Measurements from ENCODE around the gene SPNS2.
A peak's percentile ranks its signal among the peaks of the same experiment; 100 is the strongest.

Gene SPNS2

GRCh38 chr17:4548061-4548461, 49.4 kb downstream of the SPNS2 start:
- Mint-ChIP-seq H3K27me3 (no peaks in the 10 kb centered on the region), H3K4me3 (no peak overlapping the region), H3K27ac (no peak overlapping the region), H3K4me1 (peaks cover 0 to 3% of the 10 kb centered on the region in 2 donors), H3K9me3 (no peaks in the 10 kb centered on the region), H3K36me3 (peaks cover 36 to 41% of the 10 kb centered on the region in 2 donors)
- ATAC-seq (replicated peaks) (no peak), DNase-seq (no peak)

DNA sequence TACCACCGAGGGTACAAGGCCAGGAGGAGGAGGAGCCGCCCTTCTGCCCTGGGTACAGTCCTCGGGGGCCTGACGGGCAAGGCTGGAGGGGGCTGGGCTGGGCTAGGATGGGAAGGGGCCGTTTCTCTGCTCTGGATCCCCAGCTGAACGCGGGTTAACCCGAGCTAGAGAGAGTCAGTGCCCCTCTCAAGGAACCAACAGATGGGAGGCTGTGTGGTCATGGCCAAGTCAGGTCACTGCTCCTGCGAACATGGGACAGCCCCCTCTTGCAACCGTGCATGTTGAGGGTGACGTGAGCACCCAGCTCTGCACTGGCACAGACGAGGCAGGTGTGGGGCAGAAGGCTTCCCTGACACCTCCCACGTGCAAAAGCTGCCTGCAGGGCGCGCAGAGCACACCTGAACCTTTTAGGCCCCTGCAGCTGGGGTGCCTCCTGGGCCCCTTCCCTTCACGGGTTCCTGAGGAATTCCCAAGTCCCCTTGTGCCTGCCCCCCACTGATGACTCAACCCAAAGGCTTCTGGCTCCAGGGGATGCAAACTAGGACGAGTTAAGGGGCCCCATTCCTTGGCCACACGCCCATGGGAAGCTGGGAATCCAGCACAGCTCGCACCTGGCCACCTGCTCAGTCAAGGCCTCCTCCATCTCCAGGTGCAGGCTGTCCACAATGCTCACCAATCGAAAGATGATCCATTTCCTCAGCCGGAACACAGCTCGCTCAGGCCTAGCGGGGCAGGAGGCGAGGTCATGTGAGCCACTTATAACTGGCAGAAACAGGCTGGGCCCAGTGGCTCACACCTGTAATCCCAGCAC, 50.2 kb downstream of the SPNS2 start:
- H3K4me1 Mint-ChIP-seq, result peaks cover 5 to 6% of the 10 kb centered on the region in 2 donors
- H3K36me3 Mint-ChIP-seq, result peaks cover 33 to 41% of the 10 kb centered on the region in 2 donors
- DNase-seq, result no peak
- H3K27ac Mint-ChIP-seq, result no peak overlapping the region
- no peaks in the 10 kb centered on the region for H3K9me3 Mint-ChIP-seq
- H3K4me3 Mint-ChIP-seq, result no peak overlapping the region
- no peaks in the 10 kb centered on the region for H3K27me3 Mint-ChIP-seq
- no peak for ATAC-seq (replicated peaks)

- no peak overlapping the region for H3K27ac Mint-ChIP-seq
- H3K4me1 Mint-ChIP-seq, result peaks cover 14 to 16% of the 10 kb centered on the region in 2 donors
- no peaks in the 10 kb centered on the region for H3K27me3 Mint-ChIP-seq
- H3K9me3 Mint-ChIP-seq, result no peaks in the 10 kb centered on the region
- ATAC-seq (replicated peaks), result no peak
- DNase-seq, result no peak
- H3K4me3 Mint-ChIP-seq, result no peak overlapping the region
- H3K36me3 Mint-ChIP-seq, result peaks cover 32 to 45% of the 10 kb centered on the region in 2 donors
Observed at GRCh38 chr17:4549781-4550533, 51.3 kb downstream of the SPNS2 start.

GRCh38 chr17:4550534-4551039, 51.9 kb downstream of the SPNS2 start:
- peaks cover 32 to 44% of the 10 kb centered on the region in 2 donors for H3K36me3 Mint-ChIP-seq
- H3K4me1 Mint-ChIP-seq, result peaks cover 16 to 19% of the 10 kb centered on the region in 2 donors
- no peaks in the 10 kb centered on the region for H3K9me3 Mint-ChIP-seq
- no peak for ATAC-seq (replicated peaks)
- H3K27ac Mint-ChIP-seq, result no peak overlapping the region
- no peaks in the 10 kb centered on the region for H3K27me3 Mint-ChIP-seq
- DNase-seq, result no peak
- H3K4me3 Mint-ChIP-seq, result no peak overlapping the region

GRCh38 chr17:4551141-4551540, 52.5 kb downstream of the SPNS2 start:
- Mint-ChIP-seq H3K36me3 (peaks cover 32 to 44% of the 10 kb centered on the region in 2 donors), H3K9me3 (no peaks in the 10 kb centered on the region), H3K27ac (no peak overlapping the region), H3K4me1 (peaks cover 22 to 24% of the 10 kb centered on the region in 2 donors), H3K4me3 (no peak overlapping the region), H3K27me3 (no peaks in the 10 kb centered on the region)
- DNase-seq (no peak), ATAC-seq (replicated peaks) (no peak)

DNA sequence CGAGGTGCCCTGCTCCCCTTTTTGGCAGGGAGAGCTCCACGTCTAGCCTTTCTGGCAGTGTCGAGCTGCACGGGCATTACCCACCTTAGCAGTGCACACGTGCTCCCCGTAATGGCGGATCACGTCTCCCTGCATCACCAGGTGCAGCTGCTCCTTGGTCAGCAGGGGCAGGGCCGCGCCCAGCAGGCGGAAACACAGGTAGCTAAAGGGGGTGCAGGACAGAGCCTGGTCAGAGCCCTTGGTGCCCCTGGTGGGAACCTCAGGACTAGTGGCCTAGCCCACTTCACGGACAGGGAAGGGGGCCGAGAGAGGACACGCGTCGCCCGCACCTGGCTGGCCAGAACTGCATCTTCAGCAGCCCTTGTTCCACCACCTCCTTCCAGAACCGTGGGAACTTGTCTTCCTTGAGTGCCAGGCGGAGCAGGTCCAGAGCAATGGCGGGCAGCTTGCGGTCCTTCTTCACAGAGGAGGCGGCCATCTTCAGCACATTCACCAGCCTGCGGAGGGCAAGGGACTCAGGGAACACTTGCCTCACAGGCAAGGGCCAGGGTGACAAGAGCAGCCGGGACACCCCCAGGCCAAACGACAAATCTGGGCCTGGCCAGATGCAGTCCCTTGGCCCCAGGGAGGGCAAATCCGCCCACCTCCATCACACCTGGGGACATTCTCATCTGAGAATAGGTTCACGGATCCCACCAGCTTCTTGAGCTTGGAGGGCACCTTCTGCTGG, 53.3 kb downstream of the SPNS2 start:
- Mint-ChIP-seq H3K36me3 (peaks cover 28 to 40% of the 10 kb centered on the region in 2 donors), H3K27ac (no peak overlapping the region), H3K9me3 (no peaks in the 10 kb centered on the region), H3K27me3 (no peaks in the 10 kb centered on the region), H3K4me3 (no peak overlapping the region), H3K4me1 (peaks cover 23 to 28% of the 10 kb centered on the region in 2 donors)
- ATAC-seq (replicated peaks) (no peak), DNase-seq (no peak)

DNA sequence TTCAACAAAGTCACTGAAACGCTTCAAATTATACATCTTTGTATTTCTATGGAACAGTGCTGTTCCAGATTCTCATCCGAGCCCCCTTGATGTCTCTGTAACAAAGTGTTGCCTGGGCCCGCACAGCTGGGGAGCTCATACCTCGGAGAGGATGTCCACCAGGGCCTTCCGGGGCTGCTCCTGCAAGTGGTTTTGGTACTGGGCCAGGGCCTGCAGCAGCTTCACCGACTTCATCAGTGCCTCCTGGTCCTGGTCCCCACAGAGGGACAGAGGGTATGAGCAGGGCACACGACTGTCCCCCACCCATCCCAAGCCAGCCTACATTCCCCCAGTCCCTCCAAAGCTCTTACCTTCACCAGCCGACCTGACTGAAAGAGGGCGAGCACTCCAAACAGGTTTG, 55.0 kb downstream of the SPNS2 start:
- DNase-seq, result no peak
- Mint-ChIP-seq H3K27ac (no peak overlapping the region), H3K27me3 (no peaks in the 10 kb centered on the region), H3K36me3 (peaks cover 22 to 32% of the 10 kb centered on the region in 2 donors), H3K4me1 (peaks cover 23 to 28% of the 10 kb centered on the region in 2 donors), H3K9me3 (no peaks in the 10 kb centered on the region), H3K4me3 (peak overlapping the region; percentile 89 to 93)
- ATAC-seq (replicated peaks), result no peak

GRCh38 chr17:4554441-4554996, 55.8 kb downstream of the SPNS2 start:
- H3K36me3 Mint-ChIP-seq, result peaks cover 17 to 28% of the 10 kb centered on the region in 2 donors
- peak overlapping the region; percentile 95 for H3K27ac Mint-ChIP-seq
- peaks cover 23 to 28% of the 10 kb centered on the region in 2 donors for H3K4me1 Mint-ChIP-seq
- no peaks in the 10 kb centered on the region for H3K9me3 Mint-ChIP-seq
- no peaks in the 10 kb centered on the region for H3K27me3 Mint-ChIP-seq
- DNase-seq (no peak), ATAC-seq (replicated peaks) (peak; percentile 10)
- peak overlapping the region; percentile 89 to 93 for H3K4me3 Mint-ChIP-seq

DNA sequence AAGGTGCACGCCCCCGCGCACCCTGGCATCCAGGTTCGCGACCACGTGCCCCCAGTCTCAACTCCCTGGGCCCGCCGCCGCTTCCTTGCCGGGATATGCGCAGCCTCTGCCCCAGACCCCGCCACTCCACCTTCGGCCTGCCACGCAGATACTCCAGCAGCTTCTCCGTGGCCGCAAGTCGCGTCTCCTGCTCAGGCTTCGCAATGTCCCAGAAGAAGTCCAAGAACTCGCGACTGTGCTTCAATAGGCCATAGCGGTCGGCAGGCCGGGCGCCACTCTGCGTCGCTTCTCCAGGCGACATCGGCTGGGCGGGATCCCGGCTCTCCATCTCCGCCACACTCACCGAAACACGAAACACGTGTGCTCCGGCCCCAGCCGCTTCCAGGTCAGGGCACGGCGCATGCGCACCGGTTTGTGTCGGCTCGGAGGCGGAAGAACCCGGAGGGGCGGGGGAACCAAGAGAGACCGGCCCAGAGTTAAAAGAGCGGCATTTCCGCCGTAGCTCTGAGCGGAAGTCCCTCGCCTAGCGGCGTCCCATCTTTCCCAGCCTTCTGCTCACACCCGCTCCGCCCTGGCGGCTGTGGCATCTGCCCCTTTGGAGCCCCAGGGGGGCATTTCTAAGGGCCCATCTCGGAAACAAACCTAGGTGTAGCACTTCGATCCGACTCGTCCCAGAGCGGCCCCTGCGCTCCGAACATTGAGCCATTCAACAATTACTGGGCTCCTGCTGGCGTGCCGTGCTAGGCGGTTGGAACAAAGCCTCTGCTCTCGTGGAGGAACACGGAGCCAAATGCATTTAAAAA, 56.5 kb downstream of the SPNS2 start, which contains the start of gene MYBBP1A:
TSS of gene MYBBP1A (minus strand) at position 388 of the 803 bp plus-strand sequence. CDS start at position 328, 60 bp downstream.
- DNase-seq, result peak; percentile 94
- Mint-ChIP-seq H3K27ac (peak within 1 kb of the TSS; percentile 95), H3K4me1 (peaks cover 23 to 28% of the 10 kb centered on the region in 2 donors), H3K36me3 (peaks cover 13 to 23% of the 10 kb centered on the region in 2 donors), H3K4me3 (peak within 1 kb of the TSS; percentile 89 to 93), H3K9me3 (no peaks in the 10 kb centered on the region), H3K27me3 (no peaks in the 10 kb centered on the region)
- peak; percentile 95 to 97 for ATAC-seq (replicated peaks)

DNA sequence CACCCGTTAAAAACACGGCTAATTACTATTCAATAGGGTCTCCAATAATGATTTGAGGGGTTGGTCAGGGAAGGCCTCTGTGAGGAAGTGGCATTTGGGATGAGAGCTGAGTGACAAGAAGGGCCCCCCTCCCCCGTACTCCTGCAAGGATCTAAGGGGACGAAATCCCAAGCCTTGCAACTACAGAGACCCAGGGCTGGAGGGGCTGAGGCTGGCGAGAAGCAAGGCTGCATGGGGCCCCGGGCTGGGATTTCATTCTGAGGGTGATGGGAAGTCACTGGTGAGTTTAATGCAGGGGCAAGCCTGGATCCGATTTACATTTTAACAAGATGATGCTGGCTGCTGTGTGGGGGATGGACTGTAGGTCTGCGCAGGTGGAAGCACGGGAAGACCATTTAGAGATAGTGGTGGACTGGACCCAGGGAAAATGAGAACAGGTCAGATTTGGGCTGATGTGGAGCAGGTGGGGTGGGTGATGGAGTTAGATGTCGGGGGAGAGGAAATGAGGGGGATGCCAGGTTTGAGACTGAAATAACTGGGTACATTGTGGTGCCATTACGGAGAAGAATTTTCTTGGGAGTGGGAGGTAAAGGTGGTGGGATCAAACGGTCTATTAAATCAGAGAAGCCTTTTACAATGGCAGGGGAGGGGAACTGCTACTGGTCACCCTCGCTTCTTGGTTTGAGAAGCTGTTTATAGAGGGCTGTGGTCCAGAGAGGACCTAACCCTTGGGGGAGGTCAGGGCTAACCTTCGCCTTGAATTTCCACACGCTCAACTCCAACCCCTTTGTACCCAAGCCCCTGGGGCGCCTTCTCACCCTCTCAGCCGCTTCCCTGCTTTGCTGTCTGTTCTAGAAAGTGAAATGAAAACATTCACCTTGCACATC, 57.4 kb downstream of the SPNS2 start:
- Mint-ChIP-seq H3K4me3 (peak overlapping the region; percentile 89 to 93), H3K27me3 (no peaks in the 10 kb centered on the region), H3K4me1 (peaks cover 21 to 28% of the 10 kb centered on the region in 2 donors), H3K36me3 (peaks cover 10 to 19% of the 10 kb centered on the region in 2 donors), H3K27ac (peak overlapping the region; percentile 95), H3K9me3 (no peaks in the 10 kb centered on the region)
- ATAC-seq (replicated peaks) (no peak), DNase-seq (no peak)

- no peak overlapping the region for H3K4me3 Mint-ChIP-seq
- H3K9me3 Mint-ChIP-seq, result no peaks in the 10 kb centered on the region
- peaks cover 4 to 14% of the 10 kb centered on the region in 2 donors for H3K36me3 Mint-ChIP-seq
- no peak for DNase-seq
- ATAC-seq (replicated peaks), result no peak
- H3K4me1 Mint-ChIP-seq, result peaks cover 24 to 33% of the 10 kb centered on the region in 2 donors
- H3K27me3 Mint-ChIP-seq, result no peaks in the 10 kb centered on the region
- H3K27ac Mint-ChIP-seq, result no peak overlapping the region
Observed at GRCh38 chr17:4556996-4557395, 58.3 kb downstream of the SPNS2 start.

DNA sequence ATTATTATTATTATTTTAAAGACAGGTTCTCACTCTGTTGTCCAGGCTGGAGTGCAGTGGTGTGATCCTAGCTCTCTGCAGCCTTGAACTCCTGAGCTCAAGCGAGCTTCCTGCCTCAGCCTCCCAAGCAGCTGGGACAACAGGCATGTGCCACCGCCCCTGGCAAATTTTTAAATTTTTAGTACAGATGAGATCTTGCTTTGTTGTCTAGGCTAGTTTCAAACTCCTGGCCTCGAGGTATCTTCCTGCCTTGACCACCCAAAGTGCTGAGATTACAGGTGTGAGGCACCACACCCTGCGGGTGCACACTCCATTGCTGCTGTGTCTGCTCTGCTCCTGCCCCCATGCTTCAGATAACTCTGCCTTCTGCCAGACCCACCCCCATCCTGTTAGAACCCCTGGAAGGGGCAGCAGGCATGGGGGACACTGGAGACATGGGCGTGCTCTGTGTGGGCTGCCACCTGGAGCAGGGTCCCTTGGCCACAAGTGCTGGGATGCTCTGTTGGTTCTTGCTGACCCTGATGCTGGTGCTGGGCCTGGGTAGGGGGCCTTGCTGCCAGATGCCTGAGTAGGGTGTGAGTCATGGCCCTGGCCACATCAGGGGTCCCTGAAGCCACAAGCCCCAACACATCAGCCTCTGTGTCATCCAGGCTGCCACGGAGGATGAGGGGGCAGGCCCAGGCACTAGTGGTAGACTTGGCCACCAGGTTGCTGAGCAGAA, 59.1 kb downstream of the SPNS2 start:
- peaks cover 30 to 41% of the 10 kb centered on the region in 2 donors for H3K4me1 Mint-ChIP-seq
- DNase-seq (no peak), ATAC-seq (replicated peaks) (no peak)
- H3K9me3 Mint-ChIP-seq, result no peaks in the 10 kb centered on the region
- peaks cover 2 to 14% of the 10 kb centered on the region in 2 donors for H3K36me3 Mint-ChIP-seq
- H3K27ac Mint-ChIP-seq, result peak overlapping the region; percentile 39
- no peaks in the 10 kb centered on the region for H3K27me3 Mint-ChIP-seq
- no peak overlapping the region for H3K4me3 Mint-ChIP-seq

All from stimulated activated naive B cell treated with anti-CD40 and anti-IgM and Interleukin-4, amounts not matched to agents 10 μg/mL and 1 μg/mL and 100 μg/mL, for 72 hours (primary cell).